GM12892 (cell line): ENCODE data around the gene NPNT.

ENCODE experiments used
- POLR2A ChIP-seq: IDR thresholded peaks from 2 replicates; pipeline ENCODE4 v1.6.1; 2011; ENCODE audit warnings: low read depth, low read length, control low read depth
- POLR2AphosphoS5 ChIP-seq: IDR thresholded peaks from 2 replicates; pipeline ENCODE4 v1.6.1; 2011; ENCODE audit warnings: low read depth, low read length, control low read depth

DNA sequence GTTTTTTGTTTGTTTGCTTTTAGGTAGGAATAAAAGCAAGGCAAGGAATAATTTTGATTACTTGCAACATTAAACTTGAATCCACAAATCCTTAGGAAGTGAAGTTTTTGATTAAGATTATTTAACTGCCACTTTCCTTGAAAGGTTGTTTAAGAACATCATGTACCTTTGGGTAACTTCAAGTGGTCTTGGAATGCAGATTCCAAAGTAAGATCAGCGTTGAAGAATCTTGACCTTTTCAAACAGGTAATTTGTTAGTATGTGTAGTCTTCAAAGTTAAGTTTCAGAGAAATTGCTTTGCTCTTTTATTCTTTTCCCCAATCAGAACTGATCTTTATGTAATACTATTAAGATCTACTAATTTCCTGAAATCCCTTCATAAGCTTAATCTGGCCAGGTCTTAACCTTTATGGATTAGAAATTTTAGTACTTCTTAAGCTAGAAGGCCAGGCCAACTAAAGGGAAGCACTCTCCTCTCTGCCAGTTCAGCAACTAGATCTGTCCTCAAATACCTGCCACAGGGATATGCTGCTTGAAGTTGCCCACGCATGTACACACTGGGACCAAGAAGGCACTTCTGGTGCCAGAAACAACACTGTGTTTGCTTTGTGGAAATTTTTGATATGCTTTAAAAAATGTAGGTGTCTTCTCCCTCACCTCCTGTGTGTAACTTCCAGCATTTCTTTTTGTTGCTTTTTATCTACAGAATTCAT lies 7.4 kb downstream of the NPNT start:
- no peak for TF ChIP-seq POLR2AphosphoS5
- TF ChIP-seq POLR2A = no peak
